Raji (cell line): Measurements from ENCODE around the gene ECHDC3.

Experiments
- POLR2A ChIP-seq: IDR thresholded peaks from 2 replicates; pipeline ENCODE4 v1.6.1; 2011; ENCODE audit warnings: low read depth, low read length, control low read depth; ENCODE audit not compliant: insufficient read depth

Gene ECHDC3

GRCh38 chr10:11742009-11742778 is at the start of gene ECHDC3:
Gene ECHDC3 (plus strand): TSS chr10:11742382. CDS start chr10:11742577, 195 bp downstream.
- no peak for TF ChIP-seq POLR2A

GRCh38 chr10:11693376-11693775 is 48.8 kb upstream of the ECHDC3 start:
- TF ChIP-seq POLR2A: no peak

GRCh38 chr10:11695779-11696178 is 46.4 kb upstream of the ECHDC3 start:
- TF ChIP-seq POLR2A: no peak

GRCh38 chr10:11697718-11698527 is 44.3 kb upstream of the ECHDC3 start:
- TF ChIP-seq POLR2A: no peak

GRCh38 chr10:11698691-11699549 is 43.3 kb upstream of the ECHDC3 start:
- no peak for TF ChIP-seq POLR2A

- TF ChIP-seq POLR2A: no peak
Measured at GRCh38 chr10:11699550-11700097, 42.6 kb upstream of the ECHDC3 start.

GRCh38 chr10:11700539-11700938 is 41.6 kb upstream of the ECHDC3 start:
- no peak for TF ChIP-seq POLR2A

GRCh38 chr10:11701451-11702095 is 40.6 kb upstream of the ECHDC3 start:
- no peak for TF ChIP-seq POLR2A

GRCh38 chr10:11702264-11702663 is 39.9 kb upstream of the ECHDC3 start:
- no peak for TF ChIP-seq POLR2A

- no peak for TF ChIP-seq POLR2A
Measured at GRCh38 chr10:11704092-11704491, 38.1 kb upstream of the ECHDC3 start.

GRCh38 chr10:11705722-11706121 is 36.5 kb upstream of the ECHDC3 start:
- no peak for TF ChIP-seq POLR2A

GRCh38 chr10:11706895-11707567 is 35.2 kb upstream of the ECHDC3 start:
- TF ChIP-seq POLR2A: no peak

GRCh38 chr10:11707624-11708350 is 34.4 kb upstream of the ECHDC3 start:
- TF ChIP-seq POLR2A: no peak
